AG10803 (cell line): ENCODE measurements around the gene CAMK4.

Experiments used
- DNase-seq: peaks from one replicate; pipeline ENCODE4 v3.0.0; 2010; ENCODE audit warnings: low read depth
- H3K4me3 ChIP-seq: 2 replicates; pipeline ENCODE4 v1.5.1; 2011; ENCODE audit warnings: mild to moderate bottlenecking, low read length, control low read depth
- CTCF ChIP-seq: conservative IDR thresholded peaks from 2 replicates; pipeline ENCODE4 v1.5.1; 2011; ENCODE audit warnings: mild to moderate bottlenecking, low read length, control low read depth, inconsistent platforms

Gene CAMK4

GRCh38 chr5:111235635-111236034 is 11.5 kb downstream of the CAMK4 start:
- DNase-seq, result no peak
- TF ChIP-seq CTCF, result no peak
- no peak overlapping the region for H3K4me3 ChIP-seq

- TF ChIP-seq CTCF, result no peak
- DNase-seq, result no peak
- H3K4me3 ChIP-seq, result no peak overlapping the region
Observed at GRCh38 chr5:111236348-111236747, 12.2 kb downstream of the CAMK4 start.

- no peak overlapping the region for H3K4me3 ChIP-seq
- no peak for TF ChIP-seq CTCF
- no peak for DNase-seq
Observed at GRCh38 chr5:111236995-111237394, 12.8 kb downstream of the CAMK4 start.

GRCh38 chr5:111237470-111237869 is 13.3 kb downstream of the CAMK4 start:
- no peak overlapping the region for H3K4me3 ChIP-seq
- TF ChIP-seq CTCF, result no peak
- DNase-seq, result no peak

- DNase-seq, result no peak
- TF ChIP-seq CTCF, result no peak
- H3K4me3 ChIP-seq, result no peak overlapping the region
Observed at GRCh38 chr5:111238431-111239225, 14.4 kb downstream of the CAMK4 start.

- no peak for DNase-seq
- no peak overlapping the region for H3K4me3 ChIP-seq
- no peak for TF ChIP-seq CTCF
Observed at GRCh38 chr5:111241696-111242095, 17.5 kb downstream of the CAMK4 start.

GRCh38 chr5:111242606-111243005 is 18.4 kb downstream of the CAMK4 start:
- H3K4me3 ChIP-seq, result no peak overlapping the region
- no peak for DNase-seq
- no peak for TF ChIP-seq CTCF
